ENCODE measurements around the gene CA4.

CA4 gene

DNA sequence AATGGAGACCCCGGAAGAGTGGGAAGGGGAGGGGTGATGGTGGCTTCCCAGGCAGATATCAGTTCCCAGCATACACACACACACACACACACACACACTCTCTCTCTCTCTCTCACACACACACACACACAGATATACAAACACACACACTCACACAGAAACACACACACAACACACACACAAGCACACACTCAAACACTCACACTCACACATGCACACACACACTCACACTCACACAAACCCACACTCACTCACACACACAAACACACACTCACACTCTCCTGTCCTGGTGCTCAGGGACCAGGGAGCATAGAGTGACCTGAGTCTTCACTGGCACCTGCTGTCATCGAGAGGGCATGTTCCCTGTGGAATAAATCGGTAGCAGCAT, 5.6 kb downstream of the CA4 start:
- no peak for DNase-seq (ENCODE audit: low read depth, low spot score)

DNA sequence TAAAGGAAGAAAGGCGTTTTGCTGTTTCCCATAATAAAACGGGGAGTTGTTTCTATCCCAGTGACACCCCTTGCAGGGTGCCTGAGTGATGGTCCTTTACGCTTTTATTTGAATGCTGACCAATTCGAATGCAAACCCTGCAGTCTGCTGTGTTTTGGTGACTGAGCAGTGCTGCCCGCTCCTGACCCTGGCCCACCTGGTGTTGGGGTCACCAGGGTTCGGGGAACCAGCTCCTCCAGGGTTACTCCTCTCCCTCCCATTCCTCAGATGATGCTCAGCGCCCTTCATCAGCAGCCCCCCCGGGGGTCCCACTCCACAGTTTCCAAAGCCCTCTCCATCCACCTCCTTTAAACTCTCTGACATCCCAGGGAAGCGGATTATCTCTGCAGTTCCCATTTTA, 6.0 kb downstream of the CA4 start:
- no peak for DNase-seq (ENCODE audit: low read depth, low spot score)

- no peak for DNase-seq (ENCODE audit: low read depth, low spot score)
These were observed 7.0 kb downstream of the CA4 start for GRCh38 chr17:60156746-60157145.

DNA sequence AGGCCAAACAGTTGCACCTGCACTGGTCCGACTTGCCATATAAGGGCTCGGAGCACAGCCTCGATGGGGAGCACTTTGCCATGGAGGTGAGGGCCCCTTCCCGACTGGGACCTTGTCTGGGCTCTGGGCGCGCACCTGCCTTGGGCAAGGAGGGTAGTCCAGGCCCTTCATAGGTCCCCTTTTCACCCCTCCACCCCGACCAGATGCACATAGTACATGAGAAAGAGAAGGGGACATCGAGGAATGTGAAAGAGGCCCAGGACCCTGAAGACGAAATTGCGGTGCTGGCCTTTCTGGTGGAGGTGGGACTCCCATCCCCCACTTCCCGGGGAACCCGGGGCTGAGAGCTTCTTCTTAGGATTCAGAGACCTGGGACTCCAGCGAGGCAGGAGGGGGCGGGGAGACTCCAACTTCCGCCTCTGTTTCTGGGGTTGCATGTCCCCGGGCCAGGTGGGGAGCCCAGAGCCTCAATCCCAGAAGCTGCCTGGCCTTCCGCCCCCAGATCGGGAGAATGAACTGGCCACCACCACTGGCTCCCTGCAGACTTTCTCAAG, 7.8 kb downstream of the CA4 start:
- DNase-seq (ENCODE audit: low read depth, low spot score) = no peak

DNA sequence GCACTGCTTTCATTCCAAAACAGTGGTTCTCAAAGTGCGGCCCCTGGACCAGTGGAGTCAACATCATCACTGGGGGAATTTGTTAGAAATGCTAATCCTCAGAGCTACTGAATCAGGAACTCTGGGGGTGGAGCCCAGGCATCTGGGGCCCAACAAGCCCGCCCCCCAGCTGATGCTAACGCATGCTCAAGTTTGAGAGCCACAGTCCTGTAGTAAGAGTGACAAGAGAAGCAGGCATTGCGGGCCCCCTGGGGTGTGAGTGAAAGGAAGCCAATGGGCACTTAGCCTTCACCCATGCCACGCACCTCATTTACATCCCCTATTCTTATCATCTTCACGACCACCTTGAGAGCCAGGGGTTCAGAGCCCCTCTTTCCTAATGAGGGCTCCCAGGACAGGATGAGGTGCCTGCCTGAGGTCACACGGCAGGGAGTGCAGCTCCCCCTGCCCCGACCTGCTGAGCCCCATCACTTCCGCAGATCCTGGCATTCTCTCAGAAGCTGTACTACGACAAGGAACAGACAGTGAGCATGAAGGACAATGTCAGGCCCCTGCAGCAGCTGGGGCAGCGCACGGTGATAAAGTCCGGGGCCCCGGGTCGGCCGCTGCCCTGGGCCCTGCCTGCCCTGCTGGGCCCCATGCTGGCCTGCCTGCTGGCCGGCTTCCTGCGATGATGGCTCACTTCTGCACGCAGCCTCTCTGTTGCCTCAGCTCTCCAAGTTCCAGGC, 9.1 kb downstream of the CA4 start:
- DNase-seq (ENCODE audit: low read depth, low spot score) = no peak

DNA sequence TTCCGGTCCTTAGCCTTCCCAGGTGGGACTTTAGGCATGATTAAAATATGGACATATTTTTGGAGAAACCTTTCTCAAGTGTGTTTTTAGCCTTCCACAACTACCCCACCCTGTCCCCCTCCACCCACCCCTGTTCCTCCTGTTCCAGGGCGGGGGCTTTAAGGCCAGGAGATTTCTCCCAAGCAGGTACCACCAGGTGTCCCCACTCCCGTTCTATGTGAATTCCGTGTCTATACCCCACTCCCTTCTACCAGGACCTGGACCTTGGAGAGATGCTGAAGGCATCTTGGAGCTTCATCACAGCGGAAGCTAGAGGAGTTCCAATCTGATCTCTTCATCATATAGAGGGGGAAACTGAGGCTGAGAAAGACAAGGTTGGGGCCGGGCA, 9.7 kb downstream of the CA4 start:
- no peak for DNase-seq (ENCODE audit: low read depth, low spot score)

- no peak for DNase-seq (ENCODE audit: low read depth, low spot score)
These were observed 11.2 kb downstream of the CA4 start for GRCh38 chr17:60160829-60161501.

- no peak for DNase-seq (ENCODE audit: low read depth, low spot score)
These were observed 12.0 kb downstream of the CA4 start for GRCh38 chr17:60161598-60162330.

DNA sequence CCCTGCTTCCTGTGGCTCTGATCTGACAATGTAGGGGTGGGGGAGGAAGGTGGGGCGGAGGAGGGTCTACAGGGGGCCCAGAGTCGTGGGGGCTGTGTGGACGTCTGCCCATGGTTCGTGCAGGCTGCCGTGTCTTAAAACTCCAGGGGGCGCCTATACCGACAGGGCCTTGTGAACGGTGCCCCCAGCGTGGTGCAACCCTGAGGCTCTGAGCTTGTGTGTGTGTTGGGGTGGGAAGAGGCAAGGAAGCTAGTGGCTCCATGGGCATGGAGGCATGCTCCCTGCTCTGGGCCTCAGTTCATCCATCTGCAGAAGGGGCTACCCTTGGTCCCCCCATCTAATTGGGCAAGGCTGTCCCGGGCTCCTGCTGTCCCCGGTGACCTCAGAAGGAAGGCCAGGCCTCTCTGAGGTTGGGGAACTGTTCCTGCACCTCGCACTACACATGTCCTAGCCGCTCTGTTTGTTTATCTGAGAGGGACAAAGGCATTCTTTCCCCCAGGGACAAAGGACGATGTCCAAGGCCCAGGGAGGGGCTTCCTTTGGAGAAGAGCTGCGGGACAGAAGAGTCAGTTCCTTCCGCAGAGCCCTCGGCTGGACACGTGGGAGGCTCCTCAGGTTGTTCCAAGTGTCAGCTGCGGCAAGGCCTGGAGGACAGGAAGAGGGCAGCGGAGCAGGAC, 13.5 kb downstream of the CA4 start:
- DNase-seq (ENCODE audit: low read depth, low spot score) = no peak

GRCh38 chr17:60164164-60164563, 14.4 kb downstream of the CA4 start:
- DNase-seq (ENCODE audit: low read depth, low spot score) = no peak

DNA sequence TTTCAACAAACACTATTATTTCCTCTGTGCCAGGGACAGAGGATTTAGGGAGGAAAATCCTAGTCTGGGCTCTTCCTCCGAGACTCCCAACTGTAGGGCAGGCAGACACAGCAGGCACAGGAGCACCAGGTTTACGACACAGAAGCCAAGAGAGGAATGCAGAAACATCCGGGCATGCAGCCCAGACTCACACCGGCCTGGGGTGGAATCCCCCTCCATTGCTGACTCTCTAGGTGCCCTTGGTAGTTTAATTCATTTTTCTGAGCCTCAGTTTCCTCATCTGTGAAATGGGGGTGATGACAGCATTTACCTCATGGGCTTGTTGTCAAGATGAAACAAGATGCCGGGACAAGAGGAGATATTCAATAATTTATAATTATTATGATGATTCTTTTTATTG, 14.9 kb downstream of the CA4 start:
- no peak for DNase-seq (ENCODE audit: low read depth, low spot score)

DNA sequence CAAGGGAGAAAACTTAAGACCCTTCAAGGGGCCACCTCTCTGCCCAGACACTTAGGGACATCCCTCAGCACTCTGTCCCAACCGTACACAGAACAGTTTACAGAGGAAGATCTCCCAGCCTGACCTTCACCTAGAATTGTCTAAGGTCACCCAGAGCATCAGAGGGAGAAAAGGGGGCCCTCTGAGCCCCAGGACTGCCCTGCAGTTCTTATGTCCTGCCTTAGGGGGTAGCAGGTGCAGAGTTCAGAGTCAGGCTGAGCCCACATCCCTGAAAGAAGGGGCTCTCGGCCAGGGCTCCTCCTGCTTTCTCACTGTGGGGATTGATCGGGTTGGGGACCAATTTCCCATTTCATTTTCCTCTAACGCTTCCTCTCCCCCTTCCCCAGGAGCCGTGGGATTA, 15.4 kb downstream of the CA4 start:
- no peak for DNase-seq (ENCODE audit: low read depth, low spot score)

DNA sequence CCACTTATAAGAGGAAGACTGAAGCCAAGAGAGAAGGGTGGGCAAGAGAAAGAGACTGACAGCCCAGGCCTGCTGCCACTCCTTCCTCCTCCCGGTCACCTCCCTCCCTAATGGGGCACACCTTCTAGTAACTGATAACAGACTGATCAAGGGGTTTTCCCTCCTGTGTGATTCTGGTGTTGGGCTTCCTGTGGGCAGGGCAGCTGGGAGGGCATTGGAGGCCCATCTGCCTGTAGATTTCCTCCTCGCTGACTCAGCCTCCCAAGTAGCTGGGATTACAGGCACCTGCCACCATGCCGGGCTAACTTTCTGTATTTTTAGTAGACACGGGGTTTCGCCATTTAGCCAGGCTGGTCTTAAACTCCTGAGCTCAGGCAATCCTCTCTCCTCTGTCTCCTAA, 16.2 kb downstream of the CA4 start:
- no peak for DNase-seq (ENCODE audit: low read depth, low spot score)

- no peak for DNase-seq (ENCODE audit: low read depth, low spot score)
These were observed 17.4 kb downstream of the CA4 start for GRCh38 chr17:60167065-60167741.

- DNase-seq (ENCODE audit: low read depth, low spot score) = no peak
These were observed 18.9 kb downstream of the CA4 start for GRCh38 chr17:60168654-60169053.

DNA sequence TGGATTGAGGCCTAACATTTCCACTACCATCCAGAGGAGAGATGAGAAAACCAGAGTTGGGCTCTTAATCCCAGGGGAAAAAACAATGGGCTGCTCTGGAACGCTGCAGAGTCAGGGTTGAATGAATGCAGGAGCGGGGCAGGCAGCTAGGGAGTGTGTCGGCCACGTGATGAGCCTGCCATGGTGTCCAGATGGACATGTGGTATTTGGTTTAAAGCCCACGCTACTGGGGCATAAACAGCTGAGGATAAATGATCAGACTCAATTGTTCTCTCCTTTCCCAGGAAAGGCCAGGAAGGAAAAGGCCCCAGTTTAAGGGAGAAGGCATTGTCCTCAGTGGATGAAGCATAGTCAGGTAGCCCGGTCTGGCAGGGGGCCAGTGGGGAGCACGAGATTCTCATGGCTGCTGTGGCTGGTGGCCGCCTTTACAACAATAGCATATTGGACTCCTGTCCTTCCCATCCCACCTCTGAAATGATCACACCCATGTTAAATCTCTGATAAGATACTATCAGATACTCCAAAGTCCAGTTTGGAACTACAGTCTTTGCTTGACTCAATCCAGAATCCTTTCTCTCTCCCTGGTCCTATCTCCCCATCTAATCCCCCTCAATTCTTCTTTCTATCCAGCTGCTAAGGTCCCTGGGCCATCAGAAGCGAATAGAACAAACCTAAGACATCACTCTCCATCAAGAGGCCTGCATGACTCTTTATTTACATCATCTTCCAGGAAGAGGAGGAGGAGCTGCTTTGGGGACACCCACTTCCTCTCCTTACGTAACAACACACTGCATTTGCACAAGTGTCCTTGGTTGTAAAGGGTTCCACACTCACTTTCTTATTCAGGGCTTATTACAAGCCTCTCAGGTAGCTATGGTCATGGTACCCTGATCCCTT, 20.4 kb downstream of the CA4 start:
- no peak for DNase-seq (ENCODE audit: low read depth, low spot score)

DNA sequence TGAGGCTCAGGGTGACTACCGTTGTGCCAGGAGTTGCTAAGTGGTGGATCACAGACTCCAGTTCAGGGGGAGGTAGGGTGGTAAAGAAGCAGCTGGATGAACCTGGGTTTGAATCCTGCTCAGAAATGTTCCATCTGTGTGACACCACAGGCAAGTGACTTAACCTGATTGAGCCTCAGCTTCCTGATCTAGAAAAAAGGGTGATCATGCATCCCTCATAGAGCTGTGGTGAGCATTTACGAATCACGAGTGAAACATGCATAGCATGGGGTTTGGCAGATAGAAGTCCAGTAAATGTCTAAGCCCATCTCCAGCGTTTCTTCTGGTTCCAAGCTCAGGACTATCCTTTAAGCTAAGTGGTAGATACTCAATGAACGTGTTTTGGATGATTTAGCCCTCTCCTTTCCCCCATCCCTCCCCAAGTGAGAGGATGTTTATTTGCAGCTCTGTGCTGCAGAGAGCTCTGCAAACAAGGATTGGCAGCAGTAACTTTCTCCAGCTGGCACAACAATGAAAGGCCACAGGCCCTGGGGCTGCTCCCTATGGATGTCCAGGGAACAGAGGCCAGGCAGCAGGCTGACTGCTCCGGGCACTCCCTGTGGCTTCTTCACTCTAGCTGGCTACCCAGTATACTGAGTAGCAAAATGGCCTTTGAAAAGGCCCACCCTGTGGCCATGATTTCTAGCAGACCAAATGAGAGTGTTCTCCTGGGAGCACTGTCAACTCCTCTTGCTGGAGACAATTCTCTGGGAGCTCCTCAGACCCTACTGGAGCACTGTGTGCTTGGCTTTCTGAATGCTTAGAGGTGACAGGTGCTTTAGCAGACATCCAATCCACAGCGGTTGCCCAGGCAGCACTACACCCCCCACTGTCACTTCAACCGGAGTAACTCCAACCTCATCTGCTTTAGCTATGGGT, 21.3 kb downstream of the CA4 start:
- no peak for DNase-seq (ENCODE audit: low read depth, low spot score)

DNA sequence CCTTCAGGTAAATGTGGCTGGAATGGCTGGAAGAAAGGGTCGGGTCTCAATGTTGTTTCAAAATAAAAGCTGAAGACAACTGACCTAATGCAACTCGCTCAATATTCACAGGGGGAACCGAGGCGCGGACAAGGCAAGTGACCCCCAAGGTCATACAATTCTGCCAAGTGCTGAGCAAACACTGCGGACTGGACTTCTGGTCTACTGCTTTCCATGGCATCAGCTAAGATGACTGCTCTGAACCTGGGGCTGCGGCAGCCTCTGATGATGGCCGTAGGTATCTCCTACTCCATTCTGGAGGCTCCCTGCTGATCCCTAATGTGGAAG, 21.9 kb downstream of the CA4 start:
- DNase-seq (ENCODE audit: low read depth, low spot score) = no peak

GRCh38 chr17:60173304-60173819, 23.6 kb downstream of the CA4 start:
- DNase-seq (ENCODE audit: low read depth, low spot score) = no peak

All from activated CD4-positive, CD25-positive, alpha-beta regulatory T cell treated with anti-CD3 and anti-CD28 coated beads, Interleukin-2, amount 50 U/mL, for 16 hours (primary cell).